AG04450 (cell line): ENCODE data around the gene ACTR2. TPM values are rescaled to one million over a fixed set of nuclear protein-coding genes. Genes with fewer than 3 reads are reported as not detected.

ENCODE experiments used
- CTCF ChIA-PET: fragments of 300-600, 350-600 bp; formaldehyde crosslinking; extraction: SDS; loops from one replicate; lab custom pipeline; 2022; ENCODE audit warnings: antibody characterized with exemption, inconsistent platforms; lab: Charles Lee
- POLR2A ChIA-PET: fragments of 350-600 bp; formaldehyde crosslinking; extraction: SDS; loops from one replicate; lab custom pipeline; 2021; ENCODE audit warnings: antibody characterized with exemption, inconsistent platforms; lab: Yijun Ruan, JAX
- DNase-seq: peaks from one replicate; pipeline ENCODE4 v3.0.0-alpha.2; 2011; ENCODE audit warnings: low read depth, low spot score
- H3K27ac ChIP-seq: one replicate; pipeline ENCODE4 v1.5.1; 2012; ENCODE audit warnings: low read depth, low read length, control low read depth
- H3K27me3 ChIP-seq: one replicate; pipeline ENCODE4 v1.6.0; 2012; ENCODE audit warnings: low read length; ENCODE audit not compliant: control insufficient read depth, insufficient read depth
- H3K4me3 ChIP-seq: 2 replicates; pipeline ENCODE4 v1.5.1; 2011; ENCODE audit warnings: mild to moderate bottlenecking, low read depth, low read length, control low read depth
- H3K9me3 ChIP-seq: 2 replicates; pipeline ENCODE4 v1.5.1; 2012; ENCODE audit warnings: low read length; ENCODE audit not compliant: control insufficient read depth, insufficient read depth
- polyA plus RNA-seq: library from polyadenylated mRNA; depleted of rRNA; stranded (reverse); fragments of >200 nt; gene quantifications from 2 replicates; pipeline ENCODE4 v1.2.3, GENCODE V29; 2011
- TF ChIP-seq, protein P1 (sequence below): IDR thresholded peaks from 2 replicates; pipeline ENCODE4 v1.5.1; 2011; ENCODE audit warnings: low read depth, low read length, control low read depth, inconsistent platforms

The ACTR2 gene
- polyA plus RNA-seq, 1 experiment = 240 TPM

DNA sequence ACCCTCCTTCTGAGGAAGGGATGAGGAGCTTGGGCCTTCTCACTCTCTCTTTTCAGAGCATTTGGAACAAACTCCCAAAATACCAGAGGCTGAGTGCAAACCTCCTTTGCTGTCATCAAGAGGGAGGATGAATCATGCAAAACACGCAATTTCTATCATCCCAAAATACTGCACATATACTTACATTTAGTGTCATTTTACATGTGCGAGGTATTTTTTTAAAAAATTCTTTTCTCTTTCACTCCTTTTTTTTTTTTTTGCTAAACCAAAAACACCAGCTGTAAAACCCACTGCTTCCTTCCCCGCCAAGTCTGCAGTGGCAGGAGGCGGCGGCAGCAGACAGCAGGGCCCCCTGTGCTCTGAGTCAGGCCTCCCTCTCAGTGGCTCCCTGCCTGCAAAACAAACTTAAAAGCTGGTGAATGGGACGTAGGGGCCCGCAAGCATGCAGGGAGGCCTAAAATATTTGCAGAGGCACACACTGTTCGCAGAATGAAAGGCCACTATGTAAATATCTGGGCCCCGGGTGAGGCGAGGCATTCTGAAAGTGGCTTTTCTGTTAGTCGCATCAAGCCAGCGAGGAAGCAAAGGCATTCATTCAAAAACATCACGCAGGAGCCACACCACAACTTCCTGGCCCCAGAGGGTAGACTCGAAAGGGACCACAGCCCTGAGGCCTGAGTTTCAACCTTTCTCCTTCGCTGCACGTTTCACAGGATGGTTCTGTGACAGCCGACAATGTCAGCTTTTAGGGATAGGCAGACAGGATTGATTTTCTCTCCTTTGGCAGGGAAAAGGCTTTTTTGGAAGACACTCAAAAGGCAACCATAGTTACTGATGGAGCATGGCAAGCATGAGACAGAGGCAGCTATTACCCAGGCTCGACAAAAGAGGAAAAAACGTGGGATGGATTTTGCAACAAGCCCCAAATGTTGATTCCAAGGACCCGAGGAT lies 73.4 kb downstream of the ACTR2 start:
- CTCF ChIA-PET = interaction anchor here (1.1 to 2.5 kb wide), 2 partner anchors 20 to 36 kb away, joined by 5 to 8 read pairs; no protein-coding TSS in a partner anchor
- POLR2A ChIA-PET = interaction anchor here (0.6 to 1.2 kb wide), 8 partner anchors 14 to 1083 kb away, joined by 3 to 8 read pairs (median 3); partner anchors contain the start of gene SPRED2
- Histone ChIP-seq H3K4me3 (peak overlapping the region; percentile 31), H3K9me3 (no peaks in the 10 kb centered on the region), H3K27me3 (no peaks in the 10 kb centered on the region), H3K27ac (peak overlapping the region; percentile 87)
- TF ChIP-seq, protein P1, sequence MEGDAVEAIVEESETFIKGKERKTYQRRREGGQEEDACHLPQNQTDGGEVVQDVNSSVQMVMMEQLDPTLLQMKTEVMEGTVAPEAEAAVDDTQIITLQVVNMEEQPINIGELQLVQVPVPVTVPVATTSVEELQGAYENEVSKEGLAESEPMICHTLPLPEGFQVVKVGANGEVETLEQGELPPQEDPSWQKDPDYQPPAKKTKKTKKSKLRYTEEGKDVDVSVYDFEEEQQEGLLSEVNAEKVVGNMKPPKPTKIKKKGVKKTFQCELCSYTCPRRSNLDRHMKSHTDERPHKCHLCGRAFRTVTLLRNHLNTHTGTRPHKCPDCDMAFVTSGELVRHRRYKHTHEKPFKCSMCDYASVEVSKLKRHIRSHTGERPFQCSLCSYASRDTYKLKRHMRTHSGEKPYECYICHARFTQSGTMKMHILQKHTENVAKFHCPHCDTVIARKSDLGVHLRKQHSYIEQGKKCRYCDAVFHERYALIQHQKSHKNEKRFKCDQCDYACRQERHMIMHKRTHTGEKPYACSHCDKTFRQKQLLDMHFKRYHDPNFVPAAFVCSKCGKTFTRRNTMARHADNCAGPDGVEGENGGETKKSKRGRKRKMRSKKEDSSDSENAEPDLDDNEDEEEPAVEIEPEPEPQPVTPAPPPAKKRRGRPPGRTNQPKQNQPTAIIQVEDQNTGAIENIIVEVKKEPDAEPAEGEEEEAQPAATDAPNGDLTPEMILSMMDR = no peak
- peak; percentile 72 for DNase-seq

DNA sequence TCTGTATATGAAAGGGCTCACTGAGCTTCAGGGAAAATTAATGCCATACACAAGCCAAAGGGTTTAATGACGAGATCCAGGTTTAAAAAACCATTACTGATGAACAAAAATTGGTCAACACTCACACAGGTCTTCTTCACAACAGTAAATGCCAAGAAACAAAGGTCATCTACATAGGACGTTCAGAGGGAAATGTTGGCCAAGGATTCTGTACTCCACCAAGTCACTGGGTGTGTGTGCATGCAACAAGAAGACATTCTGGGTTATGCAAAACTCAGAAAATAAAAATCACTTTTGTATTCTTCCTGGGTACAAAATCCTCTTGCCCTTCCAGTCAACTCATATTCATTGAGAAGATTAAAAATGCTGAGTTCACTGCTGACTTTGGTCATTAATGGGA lies 78.3 kb downstream of the ACTR2 start:
- Histone ChIP-seq H3K27ac (no peak overlapping the region), H3K4me3 (no peak overlapping the region), H3K9me3 (no peaks in the 10 kb centered on the region), H3K27me3 (no peaks in the 10 kb centered on the region)
- TF ChIP-seq, protein P1 = no peak
- POLR2A ChIA-PET = no interaction called here
- CTCF ChIA-PET = no interaction called here
- DNase-seq = no peak

DNA sequence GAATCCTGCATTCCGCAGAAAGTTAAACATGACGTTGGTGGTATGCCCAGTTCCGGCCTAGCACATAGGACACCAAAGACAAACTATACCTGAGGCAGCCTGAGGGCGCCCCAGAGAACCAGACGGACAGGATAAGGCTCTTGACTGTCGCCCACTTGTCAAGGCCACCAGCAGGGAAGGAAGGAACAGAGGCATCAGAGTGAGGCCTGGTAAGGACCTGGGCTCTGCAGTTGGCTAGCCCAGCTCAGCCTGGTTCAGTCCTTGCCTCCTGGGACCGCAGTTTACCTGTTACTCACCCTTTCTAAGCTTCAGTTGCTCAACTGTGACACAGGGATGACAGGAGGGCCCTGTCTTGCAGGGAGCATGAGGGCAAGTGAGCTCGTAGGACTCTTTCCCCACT lies 82.1 kb downstream of the ACTR2 start:
- TF ChIP-seq, protein P1 = no peak
- no peak overlapping the region for H3K27ac ChIP-seq
- POLR2A ChIA-PET = interaction anchor here (0.6 to 1.3 kb wide), 2 partner anchors 10 to 11 kb away, joined by 3 to 4 read pairs; no protein-coding TSS in a partner anchor
- DNase-seq = no peak
- no peak overlapping the region for H3K4me3 ChIP-seq
- peaks cover 5% of the 10 kb centered on the region; the same call in 1 of the 2 replicates for H3K9me3 ChIP-seq
- H3K27me3 ChIP-seq = no peaks in the 10 kb centered on the region
- CTCF ChIA-PET = interaction anchor here (1.2 kb wide), 1 partner anchor 10 kb away, joined by 3 read pairs; no protein-coding TSS in a partner anchor

DNA sequence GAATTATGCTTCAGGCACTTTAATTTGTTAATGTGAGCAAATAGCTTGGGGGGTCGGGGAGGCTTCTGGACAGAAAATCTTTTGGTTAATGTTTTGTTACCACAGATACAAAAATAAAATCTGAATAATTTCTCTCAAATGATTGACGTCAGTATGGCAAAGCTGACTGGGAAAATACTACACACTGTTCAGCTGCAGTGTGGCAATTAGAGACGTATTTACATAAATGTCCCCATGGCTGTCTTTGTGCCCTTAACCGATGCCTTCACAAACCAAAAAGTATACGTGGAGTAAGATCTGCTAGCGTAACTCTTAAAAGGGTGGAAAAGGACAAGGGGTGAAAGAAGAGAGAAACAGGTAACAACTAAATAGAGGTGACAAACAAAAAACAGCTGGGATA lies 83.4 kb downstream of the ACTR2 start:
- ChIA-PET CTCF (interaction anchor here (1.1 to 1.2 kb wide), 2 partner anchors 9 kb away, joined by 3 read pairs; no protein-coding TSS in a partner anchor), POLR2A (interaction anchor here (1.3 kb wide), 1 partner anchor 9 kb away, joined by 3 read pairs; no protein-coding TSS in a partner anchor)
- TF ChIP-seq, protein P1 = no peak
- no peak for DNase-seq
- Histone ChIP-seq H3K27ac (no peak overlapping the region), H3K9me3 (peaks cover 5% of the 10 kb centered on the region; the same call in 1 of the 2 replicates), H3K27me3 (no peaks in the 10 kb centered on the region), H3K4me3 (no peak overlapping the region)
